CD4-positive, alpha-beta T cell treated with Interleukin-4 for 1 hour (primary cell): ENCODE measurements around the gene RNASE11.
"Not testable (repeated sequence)": the region's sequence is repeated elsewhere in the genome, so short reads cannot be mapped to it uniquely, and the experiment has no call there.

Experiments
- DNase-seq, 2 donors: peaks; one replicate each; pipeline ENCODE4 v3.0.0-alpha.2; 2020 to 2022

The RNASE11 gene

GRCh38 chr14:20587489-20588154 lies at the start of gene RNASE11:
Gene RNASE11, minus strand, starts transcription at chr14:20588001.
- DNase-seq = no peak

GRCh38 chr14:20632831-20633691 lies 45.3 kb upstream of the RNASE11 start:
- peak; percentile 70 to 87 for DNase-seq

DNA sequence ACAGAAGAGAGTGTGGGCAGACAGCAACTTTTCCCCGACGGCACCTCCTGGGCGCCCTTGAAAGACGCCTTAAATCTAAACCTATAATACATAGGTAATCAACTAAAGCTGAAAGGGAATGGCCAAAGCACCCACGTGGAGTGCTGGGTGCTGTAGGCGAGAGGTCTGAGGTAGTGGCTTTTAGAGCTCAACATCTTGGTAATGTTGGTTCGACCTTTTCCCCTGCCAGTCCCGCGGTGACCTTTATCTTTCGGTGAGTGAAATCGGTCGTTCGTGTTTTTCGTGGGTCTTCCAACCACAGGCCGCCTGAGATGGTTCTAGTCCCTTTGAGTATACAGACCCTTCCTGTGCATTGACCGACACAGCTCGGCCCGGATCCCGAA lies 44.6 kb upstream of the RNASE11 start:
- DNase-seq = no peak

- no peak for DNase-seq
Measured at GRCh38 chr14:20631880-20632389, 44.1 kb upstream of the RNASE11 start.

DNA sequence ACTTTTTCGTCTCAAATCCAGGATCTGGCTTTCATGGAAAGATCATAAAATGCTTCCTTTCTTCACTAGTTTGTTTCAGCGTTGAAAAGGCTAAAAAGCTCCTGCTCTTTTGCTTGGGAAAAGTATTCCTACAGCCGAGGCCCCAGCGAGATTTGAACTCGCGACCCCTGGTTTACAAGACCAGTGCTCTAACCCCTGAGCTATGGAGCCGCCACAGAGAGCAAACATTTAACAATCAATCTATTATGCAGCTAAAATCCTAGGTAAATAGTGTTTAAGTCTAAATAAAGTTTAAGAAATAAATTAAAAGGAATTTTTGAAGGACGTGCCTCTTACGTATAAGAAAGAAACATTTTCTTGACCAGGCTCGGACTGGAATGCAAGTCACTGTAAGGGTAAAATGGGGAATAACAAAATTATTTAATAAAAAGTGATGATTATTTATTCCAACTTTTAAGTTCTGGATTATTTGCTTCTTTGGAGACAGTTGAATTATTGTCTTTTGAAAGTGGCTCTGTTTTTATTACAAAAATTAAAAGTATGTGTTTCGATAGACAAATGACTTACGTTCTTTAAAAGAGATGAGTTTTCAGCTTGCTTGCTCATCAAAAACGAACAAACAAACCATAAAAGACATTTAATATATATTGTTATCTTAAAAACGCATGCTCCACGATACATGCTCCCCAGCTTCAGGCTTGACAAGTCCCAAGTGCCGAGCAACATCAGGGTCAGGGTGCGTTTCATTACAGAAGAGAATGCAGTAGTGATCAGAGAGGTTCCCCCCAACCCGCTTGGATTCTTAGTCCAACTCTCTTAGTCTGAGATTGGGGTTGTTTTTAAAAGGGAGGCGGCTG lies 43.5 kb upstream of the RNASE11 start:
- peak; percentile 55 to 79 for DNase-seq

- peak; percentile 55 to 63 for DNase-seq
Measured at GRCh38 chr14:20630340-20631022, 42.7 kb upstream of the RNASE11 start.

GRCh38 chr14:20628063-20628854 lies 40.5 kb upstream of the RNASE11 start:
- DNase-seq = no peak

DNA sequence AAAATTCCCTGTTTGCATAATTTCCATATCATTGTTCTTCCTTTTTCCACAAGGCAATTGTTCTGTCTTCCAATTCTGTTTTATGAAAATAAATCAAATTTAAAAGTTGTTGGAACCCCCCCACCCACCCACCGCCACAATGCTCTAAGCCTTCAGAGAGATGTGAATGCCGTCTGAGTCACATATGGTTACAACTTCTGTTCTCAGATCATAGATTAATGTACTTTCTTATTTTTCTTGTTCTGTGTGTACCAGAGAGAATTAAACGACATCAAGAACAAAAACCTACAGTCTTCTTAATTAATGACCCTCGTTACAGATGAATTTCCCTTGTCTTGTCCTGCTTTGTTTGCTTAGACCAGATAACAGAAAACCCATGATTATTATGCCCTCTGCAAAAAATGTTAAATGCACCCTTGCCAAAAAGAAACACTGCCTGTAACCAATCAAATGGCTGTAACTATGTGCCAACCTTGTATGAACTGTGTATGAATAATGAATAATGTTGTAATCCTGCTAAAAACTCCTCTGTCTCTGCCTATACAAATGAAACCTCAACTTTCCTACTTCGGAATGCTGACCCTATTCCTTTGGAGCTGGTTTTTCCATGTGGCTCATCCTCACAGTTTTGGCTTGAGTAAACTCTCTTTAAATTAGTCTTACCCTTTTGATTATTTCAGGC lies 39.7 kb upstream of the RNASE11 start:
- no peak for DNase-seq

GRCh38 chr14:20626274-20626673 lies 38.5 kb upstream of the RNASE11 start:
- DNase-seq = no peak

DNA sequence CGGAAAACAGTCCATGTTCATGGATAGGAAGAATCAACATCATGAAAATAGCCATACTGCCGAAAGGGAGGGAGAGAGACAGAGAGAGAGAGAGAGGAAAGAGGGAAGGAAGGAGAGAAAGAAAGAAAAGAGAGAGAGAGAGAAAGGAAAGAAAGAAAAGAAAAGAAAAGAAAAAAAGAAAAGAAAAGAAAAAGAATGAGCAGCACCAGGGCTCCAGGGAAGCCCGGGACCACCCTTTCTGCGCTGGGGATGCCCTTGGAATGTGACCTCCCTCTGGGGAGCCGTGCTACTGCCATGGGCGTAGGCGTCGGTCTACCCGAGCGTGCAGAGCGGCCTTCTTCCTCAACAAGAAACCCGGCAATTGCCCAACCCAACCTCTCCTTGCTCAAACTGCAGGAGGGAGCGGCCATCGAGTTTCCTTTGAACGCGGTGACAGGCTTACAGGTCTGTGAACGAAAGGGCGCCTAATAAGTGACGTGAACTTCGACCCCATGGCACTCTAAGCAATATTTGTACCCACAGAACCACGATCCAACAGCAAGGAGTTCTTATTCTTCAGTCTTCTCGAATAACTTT lies 36.8 kb upstream of the RNASE11 start:
- DNase-seq = peak; percentile 63 to 74

GRCh38 chr14:20623798-20624197 lies 36.0 kb upstream of the RNASE11 start:
- no peak for DNase-seq

GRCh38 chr14:20622816-20623291 lies 35.1 kb upstream of the RNASE11 start:
- no peak for DNase-seq

GRCh38 chr14:20620798-20621478 lies 33.1 kb upstream of the RNASE11 start:
- DNase-seq = no peak

DNA sequence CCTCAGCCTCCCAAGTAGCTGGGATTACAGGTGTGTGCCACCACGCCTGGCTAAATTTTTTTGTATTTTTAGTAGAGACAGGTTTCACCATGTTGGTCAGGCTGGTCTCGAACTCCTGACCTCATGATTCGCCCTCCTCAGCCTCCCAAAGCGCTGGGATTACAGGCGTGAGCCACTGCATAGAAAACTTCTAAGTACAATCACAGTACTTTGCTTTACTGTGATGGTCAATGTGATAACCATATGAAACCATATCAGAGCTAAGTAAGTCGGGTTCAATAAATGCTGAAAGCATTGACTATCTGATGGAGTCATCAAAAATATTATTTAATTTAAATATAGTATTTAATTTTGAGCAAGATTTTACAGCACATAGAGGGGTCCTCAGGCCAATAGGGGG lies 31.9 kb upstream of the RNASE11 start:
- not testable (repeated sequence) for DNase-seq

GRCh38 chr14:20618271-20618749 lies 30.5 kb upstream of the RNASE11 start:
- DNase-seq = no peak

DNA sequence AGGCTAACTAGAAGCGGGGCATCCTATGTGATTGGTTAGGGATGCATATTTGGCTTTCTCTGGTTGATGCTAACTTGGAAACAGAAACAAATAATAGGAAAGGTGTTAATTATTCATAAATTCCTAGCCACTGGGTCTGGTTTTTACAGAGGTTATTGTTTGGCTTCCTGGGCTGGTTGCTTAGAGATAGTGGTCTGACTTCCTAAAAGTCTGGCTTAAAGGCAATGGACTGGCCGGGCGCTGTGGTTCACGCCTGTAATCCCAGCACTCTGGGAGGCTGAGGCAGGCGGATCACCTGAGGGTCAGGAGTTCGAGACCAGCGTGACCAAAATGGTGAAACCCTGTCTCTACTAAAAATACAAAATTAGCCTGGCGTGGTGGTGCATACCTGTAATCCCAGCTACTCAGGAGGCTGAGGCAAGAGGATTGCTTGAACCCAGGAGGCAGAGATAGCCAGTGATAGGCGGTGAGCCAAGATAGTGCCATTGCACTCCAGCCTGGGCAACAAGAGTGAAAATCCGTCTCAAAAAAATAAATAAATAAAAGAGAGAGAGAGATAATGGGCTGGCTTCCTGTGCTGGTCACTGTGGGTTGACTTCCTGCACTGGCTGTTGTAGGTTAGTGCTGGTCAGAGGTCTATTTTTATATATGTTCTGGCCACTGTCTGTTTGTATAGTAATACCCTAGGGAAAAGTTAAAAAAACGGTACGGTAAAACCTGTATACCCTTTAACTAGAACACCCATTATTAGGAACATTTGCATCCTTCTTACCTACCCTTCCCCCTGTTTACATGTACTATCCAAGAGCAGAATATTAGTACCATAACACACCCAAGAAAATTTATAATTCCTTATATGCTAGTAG lies 29.6 kb upstream of the RNASE11 start:
- no peak for DNase-seq

DNA sequence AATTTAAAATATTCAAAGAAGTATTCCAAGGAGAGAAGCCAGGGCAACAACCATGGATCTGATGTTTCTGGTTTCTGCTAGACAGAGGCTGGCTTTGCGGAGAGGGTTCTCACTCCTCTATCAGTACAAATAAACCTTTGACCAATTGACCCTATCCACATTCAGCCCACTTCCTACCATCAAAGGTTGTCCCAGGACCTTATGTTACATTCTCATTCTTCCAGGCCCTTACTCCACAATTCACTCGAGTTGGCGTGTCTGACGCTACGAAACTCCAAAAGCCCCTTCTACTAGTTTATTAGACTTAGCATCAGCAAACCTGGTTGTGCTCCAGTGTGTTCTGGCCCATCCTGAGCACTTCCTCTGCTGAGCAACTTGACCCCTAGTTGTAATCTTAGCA lies 28.2 kb upstream of the RNASE11 start:
- no peak for DNase-seq

DNA sequence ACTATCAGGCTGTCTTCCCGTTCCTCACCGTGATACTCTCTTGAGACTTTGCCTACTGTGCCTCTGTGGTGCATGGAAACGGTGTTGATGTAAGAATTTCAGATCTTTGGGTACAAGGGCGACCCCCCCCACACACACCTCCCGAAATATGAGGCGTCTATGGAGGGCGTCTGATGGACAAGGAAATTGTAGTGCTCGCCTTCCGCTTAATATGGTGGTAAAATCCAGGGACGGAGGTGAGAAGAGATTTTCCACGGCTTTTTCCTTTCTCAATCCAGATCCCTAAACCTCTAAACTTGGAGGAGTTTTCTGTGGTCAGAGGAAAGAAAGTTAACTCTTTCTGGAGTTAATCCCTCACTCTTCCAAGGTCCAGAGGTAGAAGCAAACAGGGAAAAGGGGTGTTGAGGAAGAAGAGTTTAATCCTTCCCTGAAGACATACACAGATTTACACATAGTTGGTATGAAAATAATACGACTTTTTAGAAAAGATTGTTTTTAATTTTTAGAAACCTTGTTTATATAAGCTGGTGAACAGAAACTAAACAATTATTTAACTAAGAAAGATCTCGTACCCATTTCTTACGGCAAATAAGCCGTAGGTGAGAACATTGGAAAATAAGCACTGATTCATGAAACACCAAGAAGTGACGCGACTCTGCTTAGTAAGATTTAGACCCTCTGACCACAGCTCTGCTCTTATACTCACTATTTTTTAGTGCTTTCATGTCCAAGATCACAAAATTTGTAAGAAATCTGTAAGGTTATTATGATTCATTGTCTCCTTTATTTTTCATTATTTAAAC lies 26.4 kb upstream of the RNASE11 start:
- DNase-seq = peak in 1 of 2 donors; percentile 37
